ENCODE measurements around the gene LAGE3. TPM values are rescaled to one million over a fixed set of nuclear protein-coding genes. Genes with fewer than 3 reads are reported as not detected.

The LAGE3 gene
- total and polyA plus RNA-seq, 2 donors (not counting 3 experiments of a cell fraction or from before 2014, with no cell fraction given) = 14.3 to 31.9 TPM

- dilution Hi-C loops (cut with MboI; ENCODE audit: extremely low pct_ligation_motif_present, low sequenced_read_pairs) (no loop called here), intact Hi-C loops (cut with micrococcal nuclease) (loop anchor here (5.0 kb wide), 1 partner anchor 92 kb away; the partner anchor contains the start of gene ATP6AP1)
- no peak overlapping the region for H3K9ac ChIP-seq (replicated peaks; ENCODE audit: extremely low read depth, insufficient read depth, low read length)
- ChIA-PET POLR2A (no interaction called here), CTCF (no interaction called here)
- H3K4me2 ChIP-seq (ENCODE audit: insufficient read depth, low read length) = no peak overlapping the region
- H3K27me3 ChIP-seq (ENCODE audit: control insufficient read depth in 2 of 2, insufficient read depth in 2 of 2, low read length in 2 of 2) = no peaks in the 10 kb centered on the region
- H3K9me1 ChIP-seq (replicated peaks; ENCODE audit: control insufficient read depth, extremely low read depth, insufficient read depth, low read length) = no peaks in the 10 kb centered on the region
- H3K79me2 ChIP-seq (ENCODE audit: control insufficient read depth, insufficient read depth, low read length) = peaks cover 3% of the 10 kb centered on the region
- TF ChIP-seq POLR2AphosphoS5 (IDR thresholded peaks at IDR 0.05; ENCODE audit: insufficient read depth, low read depth, low read length) = no peak
- TF ChIP-seq GATA2 (IDR thresholded peaks at IDR 0.05; ENCODE audit: insufficient read depth, insufficient read length, low read depth, low read length) = no peak
- TF ChIP-seq FOS (IDR thresholded peaks at IDR 0.05; ENCODE audit: borderline replicate concordance, insufficient read depth, low read length) = no peak
- no peak for TF ChIP-seq JUN (IDR thresholded peaks at IDR 0.05; ENCODE audit: borderline replicate concordance, insufficient read depth, insufficient read length, low read depth)
- no peak for TF ChIP-seq MYC (IDR thresholded peaks at IDR 0.05; ENCODE audit: low read depth, low read length)
- TF ChIP-seq POLR2A (IDR thresholded peaks at IDR 0.05; ENCODE audit: low read depth, low read length) = no peak
- TF ChIP-seq MAX (IDR thresholded peaks at IDR 0.05; ENCODE audit: insufficient read depth, insufficient read length) = no peak
- H2AFZ ChIP-seq (ENCODE audit: low read depth, low read length) = no peak overlapping the region
- no peaks in the 10 kb centered on the region for H3K36me3 ChIP-seq (ENCODE audit: control insufficient read depth in 2 of 2, extremely low read depth in 1 of 2, insufficient read depth in 2 of 2, low read length in 2 of 2)
- no TSS peak for BruUV-seq (replicated peaks)
- no peak for DNase-seq (ENCODE audit: low read depth, low spot score)
- H3K4me3 ChIP-seq (replicated peaks in 1 of 3; ENCODE audit: insufficient read depth in 1 of 3, low read depth in 1 of 3, low read length in 3 of 3) = no peak overlapping the region
- H4K20me1 ChIP-seq (replicated peaks; ENCODE audit: control insufficient read depth, extremely low read depth, insufficient read depth, low read length) = no peaks in the 10 kb centered on the region
- H3K9me3 ChIP-seq (replicated peaks; ENCODE audit: control insufficient read depth, insufficient read depth, low read length) = no peaks in the 10 kb centered on the region
- FAIRE-seq = no peak
- H3K27ac ChIP-seq (ENCODE audit: insufficient read depth, low read depth, low read length) = no peak overlapping the region
- H3K4me1 ChIP-seq (ENCODE audit: control insufficient read depth, extremely low read depth, insufficient read depth, low read length) = peaks cover 12% of the 10 kb centered on the region
Observed at GRCh38 chrX:154519389-154519788, 40.3 kb upstream of the LAGE3 start.

All from endothelial cell of umbilical vein (primary cell).